GM20000 (cell line): Measurements from ENCODE around the gene GLDC.

Source experiments
- DNase-seq: peaks from one replicate; pipeline ENCODE4 v3.0.0; 2012; ENCODE audit warnings: low spot score
- TF ChIP-seq, protein P1 (sequence below): IDR thresholded peaks from 2 replicates; pipeline ENCODE4 v1.5.1; 2012; ENCODE audit warnings: mild to moderate bottlenecking, control low read depth; ENCODE audit errors: extremely low read depth, missing control alignments

GLDC gene

GRCh38 chr9:6672118-6672517 is 26.6 kb upstream of the GLDC start:
- DNase-seq, result no peak
- TF ChIP-seq, protein P1, sequence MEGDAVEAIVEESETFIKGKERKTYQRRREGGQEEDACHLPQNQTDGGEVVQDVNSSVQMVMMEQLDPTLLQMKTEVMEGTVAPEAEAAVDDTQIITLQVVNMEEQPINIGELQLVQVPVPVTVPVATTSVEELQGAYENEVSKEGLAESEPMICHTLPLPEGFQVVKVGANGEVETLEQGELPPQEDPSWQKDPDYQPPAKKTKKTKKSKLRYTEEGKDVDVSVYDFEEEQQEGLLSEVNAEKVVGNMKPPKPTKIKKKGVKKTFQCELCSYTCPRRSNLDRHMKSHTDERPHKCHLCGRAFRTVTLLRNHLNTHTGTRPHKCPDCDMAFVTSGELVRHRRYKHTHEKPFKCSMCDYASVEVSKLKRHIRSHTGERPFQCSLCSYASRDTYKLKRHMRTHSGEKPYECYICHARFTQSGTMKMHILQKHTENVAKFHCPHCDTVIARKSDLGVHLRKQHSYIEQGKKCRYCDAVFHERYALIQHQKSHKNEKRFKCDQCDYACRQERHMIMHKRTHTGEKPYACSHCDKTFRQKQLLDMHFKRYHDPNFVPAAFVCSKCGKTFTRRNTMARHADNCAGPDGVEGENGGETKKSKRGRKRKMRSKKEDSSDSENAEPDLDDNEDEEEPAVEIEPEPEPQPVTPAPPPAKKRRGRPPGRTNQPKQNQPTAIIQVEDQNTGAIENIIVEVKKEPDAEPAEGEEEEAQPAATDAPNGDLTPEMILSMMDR, result no peak

GRCh38 chr9:6671416-6671815 is 25.9 kb upstream of the GLDC start:
- TF ChIP-seq, protein P1, result no peak
- DNase-seq, result no peak

- TF ChIP-seq, protein P1, result no peak
- DNase-seq, result no peak
Observed at GRCh38 chr9:6669881-6670280, 24.4 kb upstream of the GLDC start.

GRCh38 chr9:6667633-6668280 is 22.2 kb upstream of the GLDC start:
- DNase-seq, result peak; percentile 44
- TF ChIP-seq, protein P1, result no peak

GRCh38 chr9:6667080-6667479 is 21.6 kb upstream of the GLDC start:
- TF ChIP-seq, protein P1, result no peak
- no peak for DNase-seq

- DNase-seq, result no peak
- TF ChIP-seq, protein P1, result no peak
Observed at GRCh38 chr9:6665628-6666027, 20.1 kb upstream of the GLDC start.

GRCh38 chr9:6664204-6664680 is 18.7 kb upstream of the GLDC start:
- TF ChIP-seq, protein P1, result no peak

More at GRCh38 chr9:6664204-6664680, 18.7 kb upstream of the GLDC start:
- no peak for DNase-seq
